CD4-positive, alpha-beta T cell treated with Interleukin-15 for 4 hours (primary cell): ENCODE measurements around the gene JAZF1.

Experiments
- DNase-seq: peaks from one replicate; pipeline ENCODE4 v3.0.0-alpha.2; 2020; ENCODE audit warnings: low spot score

JAZF1 gene

DNA sequence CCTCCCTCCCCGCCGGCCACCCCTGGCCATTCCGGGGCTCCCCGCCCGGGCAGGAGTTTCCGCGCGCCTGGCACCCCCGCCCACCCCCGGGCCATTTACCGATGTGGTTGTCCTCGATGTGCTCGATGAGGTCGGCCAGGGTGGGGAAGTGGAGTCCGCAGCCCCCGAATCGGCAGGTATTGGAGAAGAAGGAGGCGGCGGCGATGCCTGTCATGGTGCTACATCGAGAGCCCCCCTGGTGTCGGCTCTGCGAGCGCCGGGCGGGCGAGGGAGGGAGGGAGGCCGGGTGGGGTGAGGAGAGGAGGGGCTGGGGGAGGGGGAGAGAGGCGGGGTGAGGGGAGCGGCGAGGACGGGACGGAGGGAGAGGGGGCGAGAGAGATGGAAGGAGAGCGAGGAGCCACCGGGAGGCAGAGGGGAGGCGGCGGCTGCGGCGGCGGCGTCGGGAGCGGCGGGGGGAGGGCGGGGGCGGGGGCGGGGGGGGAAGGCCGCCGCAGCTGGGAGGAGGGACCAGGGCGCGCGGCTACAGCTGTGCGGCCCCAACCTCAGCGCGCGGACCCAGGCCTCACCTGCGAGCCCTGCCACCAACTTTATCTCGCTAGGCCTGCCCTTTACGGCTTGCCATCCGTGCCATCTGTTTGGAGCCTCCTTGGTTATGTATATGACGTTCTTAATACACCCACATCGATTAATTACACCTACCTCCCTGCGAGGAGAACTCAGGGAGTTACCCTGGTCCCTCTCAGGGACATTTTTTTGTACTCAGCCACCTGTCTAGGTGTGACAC lies at the start of gene JAZF1:
Gene JAZF1 (minus strand): TSS at position 432 of the 784 bp plus-strand sequence.
- DNase-seq: peak; percentile 48

DNA sequence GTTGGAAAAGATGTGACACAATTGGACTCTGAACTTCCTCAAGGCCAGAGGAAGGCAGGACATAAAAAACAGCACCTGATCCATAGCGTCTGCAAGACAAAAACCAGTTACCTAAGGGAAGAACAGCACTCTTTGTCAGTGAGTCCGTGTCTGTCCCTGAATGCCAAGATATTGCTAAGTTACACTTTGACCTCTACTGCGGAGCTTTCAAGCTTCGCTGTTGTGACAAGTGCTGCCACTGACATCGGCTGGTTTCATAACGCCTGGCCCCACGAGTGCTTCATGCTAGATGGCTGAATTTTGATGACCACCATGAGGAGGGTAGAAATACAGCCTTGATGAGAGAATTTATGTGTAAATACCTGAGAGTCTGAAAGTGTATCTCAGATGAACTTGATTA lies 49.7 kb upstream of the JAZF1 start:
- DNase-seq: no peak

DNA sequence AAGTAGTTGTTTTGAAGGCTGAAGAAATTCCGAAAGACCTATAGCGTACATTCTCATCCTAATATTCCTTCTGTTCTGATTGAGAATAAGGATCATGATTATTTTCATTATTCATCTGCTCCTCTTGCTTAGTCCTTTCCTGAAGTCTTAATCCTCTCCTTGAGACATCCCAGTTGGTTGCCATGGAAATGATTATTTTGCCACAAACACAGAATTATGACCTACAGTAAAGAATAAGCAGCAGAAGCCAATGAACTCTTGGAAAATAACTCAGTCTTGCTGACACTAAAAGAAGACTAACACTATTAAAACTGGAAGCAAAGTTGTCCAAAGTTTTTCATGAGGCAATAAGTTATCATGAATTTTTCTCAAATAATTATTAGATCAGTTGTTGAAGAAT lies 47.8 kb upstream of the JAZF1 start:
- no peak for DNase-seq

DNA sequence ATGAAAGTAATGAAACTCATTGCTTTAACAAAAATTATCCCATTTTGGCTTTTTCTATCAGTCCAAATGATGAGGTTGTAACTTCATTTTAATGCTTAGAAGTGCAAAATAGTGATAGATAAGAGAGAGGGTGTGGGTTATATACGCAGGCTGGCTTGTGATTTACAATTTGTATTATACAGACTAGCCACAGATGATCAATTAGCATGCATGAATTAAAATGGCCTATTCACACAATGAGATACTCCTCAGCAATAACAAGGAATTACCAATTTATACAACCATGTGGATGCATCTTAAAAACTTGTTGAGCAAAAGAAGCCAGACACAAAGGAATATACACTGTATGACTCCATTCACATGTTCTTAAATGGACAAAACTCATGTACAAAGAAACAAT lies 45.4 kb upstream of the JAZF1 start:
- DNase-seq: no peak

DNA sequence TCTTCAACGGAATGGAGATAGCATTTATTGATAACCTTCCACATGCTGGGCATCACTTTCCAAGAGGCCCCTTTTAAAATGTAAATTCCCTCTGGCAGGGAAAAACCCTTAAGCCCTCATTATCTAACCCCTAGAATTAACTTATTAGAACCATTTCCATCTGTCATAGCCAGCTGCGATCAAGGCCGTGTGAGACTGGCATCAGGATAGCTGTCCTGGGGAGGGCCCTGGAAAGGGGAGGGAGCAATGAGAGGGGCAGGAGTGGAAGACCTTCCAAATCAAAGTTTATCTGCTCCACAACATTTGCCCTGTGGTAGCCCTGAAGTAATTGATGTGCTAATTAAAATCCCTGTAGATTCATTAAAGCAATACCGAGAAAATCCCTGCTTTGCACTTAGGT lies 45.0 kb upstream of the JAZF1 start:
- no peak for DNase-seq

DNA sequence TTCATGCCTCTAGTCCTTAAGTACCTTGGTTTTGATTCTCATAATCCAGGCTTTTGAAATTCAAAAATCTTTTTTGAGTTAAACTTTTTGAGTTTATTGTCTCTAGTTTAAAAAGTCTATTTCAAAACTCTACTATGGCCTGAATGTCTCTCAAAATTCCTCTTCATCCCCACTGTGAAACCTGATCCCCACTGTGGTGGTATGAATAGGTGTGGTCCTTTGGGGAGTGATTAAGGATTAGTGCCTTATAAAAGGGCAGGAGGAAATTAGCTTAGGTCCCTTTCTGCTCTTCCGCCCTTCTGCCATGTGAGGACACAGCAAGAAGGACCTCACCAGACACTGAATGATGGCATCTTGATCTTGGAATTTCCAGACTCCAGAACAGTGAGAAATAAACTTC lies 44.1 kb upstream of the JAZF1 start:
- DNase-seq: no peak

DNA sequence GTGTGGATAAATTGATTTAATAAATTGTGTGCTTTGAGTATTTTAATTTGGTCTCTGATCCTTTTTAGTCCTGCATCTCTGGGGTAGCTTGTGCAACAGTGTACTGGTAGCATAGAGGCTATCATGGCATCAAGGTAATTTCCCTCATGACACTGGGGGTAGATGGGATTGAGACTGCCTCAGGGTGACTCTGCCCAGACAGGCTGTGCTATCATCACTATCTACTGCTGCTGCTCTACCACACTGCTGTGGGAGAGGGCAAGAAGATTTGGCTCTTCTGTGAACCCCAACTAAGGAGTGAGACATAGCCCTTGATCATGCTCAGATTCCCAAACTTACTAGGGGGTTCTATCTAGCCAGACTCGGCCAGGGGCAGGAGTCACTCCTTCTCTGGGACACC lies 43.6 kb upstream of the JAZF1 start:
- DNase-seq: no peak

DNA sequence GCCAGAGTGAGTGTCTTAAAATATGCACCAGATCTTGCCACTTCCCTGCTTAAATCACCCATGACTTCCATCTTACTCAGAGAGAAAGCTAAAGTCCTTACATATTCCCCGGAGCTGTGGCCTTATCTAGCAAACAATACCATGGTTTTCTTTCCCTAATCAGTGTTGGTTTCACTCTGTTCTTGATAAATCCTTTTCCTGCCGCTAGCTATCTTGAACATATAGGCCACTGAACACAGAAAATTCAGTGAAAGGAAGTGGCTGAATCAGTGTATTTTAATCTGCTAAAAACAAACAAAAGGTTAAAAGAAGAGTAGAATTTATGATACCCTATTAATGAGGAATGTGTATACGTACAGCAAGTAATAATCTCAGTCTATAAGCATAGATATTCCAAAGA lies 42.0 kb upstream of the JAZF1 start:
- DNase-seq: no peak

DNA sequence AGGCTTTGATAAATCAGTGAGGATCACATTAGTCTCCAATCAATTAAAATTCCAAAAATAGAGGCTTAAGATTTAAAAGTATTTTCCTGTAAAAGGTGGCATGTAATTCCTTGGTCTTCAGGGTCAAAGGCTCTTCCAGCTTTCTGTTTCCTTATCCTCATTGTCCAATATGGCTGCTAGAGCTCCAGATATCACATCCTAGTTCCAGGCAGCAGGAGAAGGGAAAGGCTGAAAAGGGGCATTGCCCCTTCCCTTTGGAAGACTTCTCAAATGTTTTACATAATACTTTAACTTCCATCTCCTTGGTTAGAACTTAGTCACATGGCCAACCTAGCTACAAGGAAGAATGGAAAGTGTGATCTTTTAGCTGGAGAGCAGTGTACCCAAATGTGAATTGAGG lies 39.2 kb upstream of the JAZF1 start:
- DNase-seq: no peak

DNA sequence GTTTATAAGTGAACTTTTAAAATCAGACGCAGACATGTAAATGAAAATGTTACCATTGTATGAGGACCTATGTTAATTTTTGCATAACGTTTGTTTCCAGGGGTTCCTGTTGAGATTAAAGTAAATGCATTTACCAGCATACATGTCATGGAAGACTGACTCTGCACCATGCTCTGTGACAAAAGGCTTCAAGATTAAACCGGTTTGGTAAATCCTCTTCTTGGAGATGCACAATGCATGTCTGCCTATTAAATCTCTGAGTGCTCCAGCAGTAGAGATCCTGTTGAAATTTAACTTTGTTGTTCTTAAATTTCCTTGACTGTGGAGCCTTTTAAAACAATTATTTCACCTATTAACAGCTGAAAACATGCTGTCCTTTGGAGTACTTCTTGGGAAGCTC lies 36.5 kb upstream of the JAZF1 start:
- DNase-seq: no peak

DNA sequence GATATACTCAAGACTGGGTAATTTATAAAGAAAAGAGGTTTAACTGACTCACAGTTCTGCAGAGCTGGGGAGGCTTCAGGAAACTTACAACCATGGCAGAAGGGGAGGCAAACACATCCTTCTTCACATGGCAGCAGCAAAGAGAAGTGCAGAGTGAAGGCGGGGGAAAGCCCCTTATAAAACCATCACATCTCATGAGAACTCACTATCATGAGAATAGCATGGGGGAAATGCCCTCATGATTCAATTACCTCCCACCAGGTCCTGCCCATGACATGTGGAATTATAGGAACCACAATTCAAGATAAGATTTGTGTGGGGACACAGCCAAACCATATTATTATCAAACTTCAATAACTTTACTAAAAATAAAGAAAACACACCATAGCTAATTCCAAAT lies 30.4 kb upstream of the JAZF1 start:
- no peak for DNase-seq

DNA sequence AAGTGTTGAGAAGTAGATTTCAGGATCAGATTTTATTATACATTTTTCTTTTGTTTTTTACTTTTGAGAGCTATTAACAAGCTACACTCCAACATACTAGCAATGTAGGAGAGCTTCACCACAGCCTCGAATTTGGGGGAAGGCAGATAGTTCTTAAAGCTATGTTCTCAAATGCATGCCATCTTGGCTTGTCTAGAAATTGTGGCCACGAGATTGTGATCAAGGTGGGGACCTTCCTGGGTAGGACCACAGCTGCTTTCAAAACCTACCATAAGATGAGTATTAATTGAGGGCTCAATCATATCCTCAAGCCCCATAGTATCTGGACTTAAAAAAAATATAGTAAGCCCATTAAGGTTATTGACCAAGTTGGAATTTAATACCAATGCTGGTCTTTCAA lies 27.9 kb upstream of the JAZF1 start:
- DNase-seq: no peak

DNA sequence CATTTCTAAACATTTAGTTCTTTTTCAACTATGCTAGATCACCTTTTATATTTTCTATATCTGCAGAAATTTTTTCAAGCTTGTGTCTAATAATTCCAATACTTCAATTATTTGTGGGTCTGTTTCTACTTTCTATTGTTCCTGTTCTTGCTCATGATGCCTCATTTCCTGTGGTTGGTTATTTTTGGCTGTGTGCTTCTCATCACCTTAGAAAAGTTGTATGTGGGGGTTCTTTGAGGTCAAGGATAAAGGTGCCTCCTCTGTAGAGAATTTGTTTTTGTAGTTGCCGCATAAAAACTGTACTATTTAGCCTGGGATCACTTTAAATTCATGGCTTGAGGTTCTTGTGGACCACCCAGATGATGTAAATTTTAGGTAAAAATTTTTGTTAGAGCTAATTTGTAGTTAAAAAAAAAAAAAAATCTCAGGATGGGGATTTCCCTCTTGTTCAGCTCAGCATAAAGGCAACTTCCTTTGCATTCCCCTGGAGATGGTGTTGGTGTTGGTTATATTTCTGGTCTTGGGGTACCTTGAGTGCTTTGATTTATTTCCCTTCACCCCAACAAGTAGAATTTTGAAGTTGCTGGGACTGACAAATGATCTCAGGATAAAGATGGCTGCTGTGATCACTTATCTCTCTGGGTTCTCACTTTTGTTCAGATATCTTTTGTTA lies 27.0 kb upstream of the JAZF1 start:
- DNase-seq: no peak

DNA sequence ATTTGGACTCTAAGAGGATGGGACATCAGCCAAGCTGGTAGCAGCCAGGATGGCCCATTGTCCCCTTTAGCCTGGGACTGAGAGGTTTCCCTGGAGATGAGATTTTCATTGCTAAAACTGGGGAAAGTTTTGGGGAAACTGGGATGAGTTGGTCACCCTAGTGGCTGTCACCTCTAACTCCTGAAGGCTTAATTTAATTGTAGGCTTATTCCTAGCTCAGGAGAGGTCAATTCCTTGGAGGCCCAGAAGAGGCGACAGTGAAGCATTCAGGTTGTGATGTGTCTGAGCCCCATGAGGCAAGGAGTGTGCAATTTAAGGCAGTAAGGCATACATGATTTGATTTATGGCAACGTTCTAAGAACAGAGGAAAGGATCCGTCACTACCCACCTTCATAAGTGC lies 24.9 kb upstream of the JAZF1 start:
- no peak for DNase-seq

DNA sequence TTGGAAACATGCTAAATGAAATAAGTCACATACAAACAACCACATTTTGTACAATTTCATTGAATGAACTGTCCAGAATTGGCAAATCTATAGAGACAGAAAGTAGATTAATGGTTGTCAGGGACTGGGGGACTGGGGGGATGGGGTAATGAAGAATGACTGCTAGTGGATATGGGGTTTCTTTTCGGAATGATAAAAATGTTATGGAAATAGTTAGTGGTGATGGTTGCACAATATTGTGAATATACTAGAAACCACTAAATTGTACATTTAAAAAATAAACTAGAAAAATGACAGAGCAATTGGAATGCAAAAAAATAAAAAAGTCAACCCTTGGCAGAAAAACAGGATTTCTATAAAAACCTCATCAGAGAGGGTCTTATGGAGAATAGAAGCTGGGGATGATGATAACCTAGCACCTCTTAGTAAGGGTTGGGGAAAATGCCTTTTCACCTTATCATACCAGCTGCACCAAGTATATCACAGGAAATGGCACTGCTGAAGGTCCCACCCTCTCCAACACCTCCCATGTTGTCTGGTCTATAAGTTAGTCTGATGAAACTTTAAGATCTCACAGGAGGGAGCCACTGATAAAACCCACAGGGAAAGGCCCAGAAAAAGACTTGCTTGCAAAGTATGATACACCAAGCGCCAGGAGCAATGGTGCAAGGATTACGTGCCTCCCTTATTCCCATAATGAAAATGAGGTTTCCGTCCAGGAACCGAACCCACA lies 23.1 kb upstream of the JAZF1 start:
- no peak for DNase-seq

DNA sequence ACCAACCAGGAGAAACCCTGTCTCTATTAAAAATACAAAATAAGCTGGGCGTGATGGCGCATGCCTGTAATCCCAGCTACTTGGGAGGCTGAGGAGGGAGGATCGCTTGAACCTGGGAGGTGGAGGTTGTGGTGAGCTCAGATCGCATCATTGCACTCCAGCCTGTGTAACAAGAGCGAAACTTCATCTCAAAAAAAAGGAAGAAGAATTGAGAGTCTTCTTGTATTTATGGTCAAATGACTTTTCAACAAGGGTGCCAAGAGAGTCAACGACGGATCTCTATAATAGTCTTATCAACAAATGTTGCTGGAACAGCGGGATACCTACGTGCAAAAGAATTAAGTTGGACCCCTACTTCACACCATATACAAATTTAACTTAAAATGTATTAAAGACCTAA lies 21.6 kb upstream of the JAZF1 start:
- no peak for DNase-seq

DNA sequence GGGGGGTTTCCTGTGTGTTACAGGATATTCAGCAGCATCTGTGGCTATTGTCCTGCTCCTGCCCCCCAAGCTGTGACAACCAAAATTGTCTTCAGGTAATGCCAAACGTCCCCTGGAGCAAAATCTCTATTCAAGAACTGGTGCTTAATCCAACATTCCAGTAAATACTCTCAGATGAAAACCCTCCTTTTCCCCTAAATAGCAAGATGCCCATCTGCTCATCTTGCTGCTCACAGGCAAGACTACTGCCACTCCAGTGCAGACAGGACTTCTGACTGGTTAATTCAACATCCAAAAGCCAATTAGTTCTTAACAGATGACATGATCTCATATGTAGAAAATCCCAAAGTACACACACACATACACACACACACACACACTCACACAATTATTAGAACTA lies 20.5 kb upstream of the JAZF1 start:
- no peak for DNase-seq

DNA sequence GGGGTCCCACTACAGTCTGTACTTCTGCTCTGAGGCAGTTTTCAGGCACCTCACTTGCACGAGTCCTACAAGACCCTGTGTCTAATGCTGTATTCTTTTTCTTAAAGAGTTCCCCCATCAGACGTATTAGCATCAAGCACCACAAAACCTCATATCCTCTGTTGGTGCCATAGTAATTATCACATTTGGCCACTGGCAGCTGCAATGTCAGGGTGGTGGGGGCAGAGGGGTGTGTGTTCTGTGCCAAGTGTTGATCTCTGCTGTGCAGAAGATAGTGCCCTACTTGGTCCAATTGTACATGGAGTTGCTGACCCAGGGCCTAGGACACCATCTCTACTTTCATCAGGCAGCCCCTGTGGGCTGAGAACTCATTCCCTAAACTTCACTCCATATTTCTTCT lies 20.0 kb upstream of the JAZF1 start:
- DNase-seq: peak; percentile 10

DNA sequence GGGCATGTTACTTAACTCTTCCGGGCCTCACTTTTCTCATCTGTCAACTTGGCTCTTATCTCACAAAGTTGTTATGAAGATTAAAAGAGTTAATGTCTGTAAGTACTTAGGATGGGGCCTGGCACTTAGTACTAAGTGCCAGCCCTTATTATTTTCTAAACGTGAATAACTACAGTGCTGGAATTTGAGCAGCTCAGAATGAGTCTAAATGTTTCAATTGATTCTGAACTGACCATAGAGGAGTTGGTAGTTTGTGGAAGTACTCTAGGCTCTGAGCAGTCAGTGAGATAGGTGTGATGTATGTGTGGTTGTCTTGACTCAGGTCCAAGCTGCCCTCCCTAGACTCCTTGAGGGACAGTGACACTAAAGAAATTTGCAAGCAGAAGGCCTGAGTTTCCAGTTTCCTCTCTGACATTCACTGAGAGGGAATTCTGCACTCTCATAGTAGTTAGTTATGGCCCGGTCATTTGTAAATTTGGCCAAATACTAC lies 18.5 kb upstream of the JAZF1 start:
- DNase-seq: no peak

DNA sequence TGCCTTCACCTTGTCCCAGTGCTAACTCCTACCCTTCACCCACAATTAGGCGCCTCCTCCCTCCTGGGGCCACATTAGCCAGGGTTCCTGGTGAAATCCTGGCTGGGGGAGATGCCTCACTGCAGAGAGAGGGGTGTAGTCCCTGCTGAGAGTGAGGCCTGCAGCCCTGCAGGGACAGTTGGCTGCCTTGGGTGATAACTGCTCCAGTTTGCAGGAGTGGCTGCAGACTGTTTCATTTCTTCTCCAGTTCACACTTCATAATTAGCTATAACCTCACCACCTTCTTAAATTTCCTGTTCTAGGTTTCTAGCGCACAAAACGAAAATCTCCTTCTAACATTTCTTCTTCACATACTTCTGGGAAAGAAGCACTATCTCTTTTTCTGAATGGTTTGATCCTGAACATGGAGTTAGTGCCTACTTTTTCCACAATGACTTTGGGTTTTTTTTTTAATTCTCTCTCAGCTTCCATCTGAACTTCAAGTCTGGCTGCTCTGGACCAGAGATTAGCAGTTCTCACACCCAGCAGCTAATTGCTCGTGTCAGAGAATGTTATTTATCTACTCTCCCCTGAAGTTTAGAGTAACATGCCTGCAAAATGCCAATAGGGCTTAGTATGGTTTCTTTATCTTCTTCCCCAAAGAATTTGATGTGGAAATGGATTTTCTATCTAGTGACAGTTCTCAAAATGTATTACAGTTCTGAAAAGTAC lies 15.5 kb upstream of the JAZF1 start:
- no peak for DNase-seq

DNA sequence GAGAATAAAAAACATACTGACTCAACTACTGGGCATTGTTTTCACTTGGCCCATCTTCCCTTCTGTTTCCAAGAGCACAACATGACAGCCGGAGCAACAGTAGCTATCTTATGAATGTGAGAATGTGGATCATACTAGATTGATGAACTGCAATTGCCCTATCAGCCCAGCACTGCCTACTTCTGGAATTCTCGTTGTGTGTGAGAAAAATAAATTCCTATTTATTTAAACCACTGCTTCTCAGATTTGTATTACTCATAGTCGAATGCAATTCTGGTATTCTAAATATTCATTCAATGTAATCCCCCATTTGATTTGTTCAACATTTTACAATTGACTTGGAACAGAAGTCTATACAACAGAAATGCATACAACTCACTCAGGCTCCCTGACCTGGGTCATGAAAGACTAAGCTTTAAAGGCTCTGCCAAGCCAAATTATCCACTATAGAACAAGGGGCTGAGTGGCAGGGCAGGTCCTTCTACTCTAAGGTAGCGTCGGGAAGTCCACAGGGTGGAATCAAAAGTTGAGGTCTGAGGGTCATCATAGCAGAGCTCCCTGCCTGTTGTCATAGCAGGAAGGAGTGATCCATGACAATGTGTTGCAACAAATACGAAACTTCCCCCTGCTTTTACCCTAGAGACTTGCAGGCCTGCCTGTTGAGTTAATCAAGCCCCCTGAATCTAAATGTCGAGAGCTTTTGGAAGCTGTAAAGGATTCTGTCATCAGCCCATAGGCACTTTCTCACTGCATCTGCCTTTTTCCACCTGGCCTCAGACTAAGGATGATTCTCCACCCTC lies 12.4 kb upstream of the JAZF1 start:
- DNase-seq: no peak

DNA sequence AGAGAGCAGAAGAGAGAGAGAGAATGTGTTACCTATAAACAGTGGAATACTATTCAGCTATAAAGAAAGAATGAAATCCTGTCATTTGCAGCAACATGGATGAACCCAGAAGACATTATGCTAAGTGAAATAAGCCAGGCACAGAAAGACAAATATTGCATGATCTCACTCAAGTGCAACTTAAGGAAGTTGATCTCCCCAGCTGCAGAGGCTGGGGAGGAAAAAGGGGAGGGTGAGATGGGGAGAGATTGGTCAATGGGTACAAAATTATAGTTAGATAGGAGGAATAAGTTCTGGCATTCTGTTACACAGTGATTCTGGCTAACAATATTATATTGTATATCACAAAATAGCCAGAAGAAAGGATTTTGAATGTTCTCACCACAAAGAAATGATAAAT lies 11.2 kb upstream of the JAZF1 start:
- no peak for DNase-seq
